HepG2 (cell line): ENCODE data around the gene UBE2C. TPM values are rescaled to one million over a fixed set of nuclear protein-coding genes. Genes with fewer than 3 reads are reported as not detected.
"Not testable (repeated sequence)": the region's sequence is repeated elsewhere in the genome, so short reads cannot be mapped to it uniquely, and the experiment has no call there.

ENCODE experiments used
- ATAC-seq: fragments of 200-7000 bp; cut with Tn5 transposase; 3 replicates; pipeline ENCODE4 v1.9.1; 2020; ENCODE audit warnings: mild to moderate bottlenecking, moderate library complexity
- BruUV-seq: library from RNA; stranded (reverse); fragments of 400-500 nt; replicated peaks from 2 replicates; lab custom pipeline; 2021; lab: Mats Ljungman, UMichigan
- CTCF ChIA-PET: fragments of 300-600 bp; formaldehyde crosslinking; extraction: SDS; loops from one replicate; lab custom pipeline; 2021; ENCODE audit warnings: low total read pairs, inconsistent platforms, low intra/inter-chr PET ratio; lab: Yijun Ruan, JAX
- POLR2A ChIA-PET: fragments of 350-600 bp; sonication (Branson Sonifier 250); formaldehyde crosslinking; loops from one replicate; lab custom pipeline; 2020; ENCODE audit warnings: antibody characterized with exemption, inconsistent platforms; lab: Yijun Ruan, JAX
- DNase-seq: peaks from one replicate; pipeline ENCODE4 v3.0.0-alpha.2; 2015; ENCODE audit warnings: low spot score
- FAIRE-seq: peaks from 3 replicates; lab custom pipeline; 2011; peaks lifted over from hg19 to GRCh38; lab: Jason Lieb, UNC
- H2AFZ ChIP-seq: one replicate; pipeline ENCODE4 v1.6.1; 2011; ENCODE audit warnings: low read length, inconsistent platforms
- H3K27ac ChIP-seq: fragments of 300-600 bp; 3 replicates; pipeline ENCODE4 v1.8.0; 2011; ENCODE audit warnings: mixed run types, mild to moderate bottlenecking, mixed read lengths, low read length, inconsistent platforms; ENCODE audit not compliant: insufficient read depth; ENCODE audit errors: extremely low read length
- H3K27me3 ChIP-seq, 2 experiments: fragments of 200-600 bp in 1 of 2; 2 replicates in 1 of 2; 3 replicates in 1 of 2; pipeline versions ENCODE4 v1.6.0 to v1.8.0; 2011; ENCODE audit warnings: low read length in 2 of 2, mild to moderate bottlenecking in 2 of 2, moderate library complexity in 2 of 2, inconsistent platforms in 1 of 2; ENCODE audit not compliant: insufficient read depth in 2 of 2, control insufficient read depth in 1 of 2
- H3K36me3 ChIP-seq, 2 experiments: fragments of 200-600 bp in 1 of 2; replicated peaks in 1 of 2; 2 replicates in 1 of 2; 3 replicates in 1 of 2; pipeline versions ENCODE4 v1.5.1 to v1.8.0; 2011; ENCODE audit warnings: low read length in 2 of 2, inconsistent platforms in 1 of 2; ENCODE audit not compliant: insufficient read depth in 2 of 2, control insufficient read depth in 1 of 2
- H3K4me1 ChIP-seq: 2 replicates; pipeline ENCODE4 v1.5.1; 2012; ENCODE audit warnings: low read length, inconsistent platforms; ENCODE audit not compliant: insufficient read depth
- H3K4me2 ChIP-seq: 2 replicates; pipeline ENCODE4 v1.6.0; 2011; ENCODE audit warnings: low read depth, low read length, inconsistent platforms
- H3K4me3 ChIP-seq, 3 experiments: fragments of 200-600 bp in 1 of 3; sonication (generic), shearing (Covaris generic) in 1 of 3; replicated peaks in 1 of 3; 2 replicates each; pipeline ENCODE4 v1.5.1; 2011 to 2016; ENCODE audit warnings: low read length in 3 of 3, inconsistent platforms in 2 of 3, low read depth in 2 of 3, mild to moderate bottlenecking in 2 of 3, control low read depth in 1 of 3, mixed read lengths in 1 of 3; ENCODE audit not compliant: insufficient read depth in 1 of 3
- H3K79me2 ChIP-seq: one replicate; pipeline ENCODE4 v1.6.1; 2011; ENCODE audit warnings: low read length, inconsistent platforms; ENCODE audit not compliant: insufficient read depth
- H3K9ac ChIP-seq: 2 replicates; pipeline ENCODE4 v1.6.0; 2011; ENCODE audit warnings: mild to moderate bottlenecking, low read depth, low read length, inconsistent platforms; ENCODE audit not compliant: insufficient read depth
- H3K9me3 ChIP-seq: 2 replicates; pipeline ENCODE4 v1.5.1; 2012; ENCODE audit warnings: mild to moderate bottlenecking, low read length
- H4K20me1 ChIP-seq: 2 replicates; pipeline ENCODE4 v1.6.0; 2011; ENCODE audit warnings: inconsistent platforms, mild to moderate bottlenecking, low read length, moderate library complexity; ENCODE audit not compliant: insufficient read depth
- ZSCAN20 ChIP-seq: sonication (generic); formaldehyde crosslinking; IDR thresholded peaks from 2 replicates; pipeline ENCODE4 v1.4.0; 2020; ENCODE audit warnings: missing genetic modification reagents, mild to moderate bottlenecking, borderline replicate concordance
- WGBS: methylation state at CpG from one replicate; pipeline ENCODE4 v1.1.6; 2017; ENCODE audit warnings: low lambda C conversion rate; 5-methylcytosine and 5-hydroxymethylcytosine counted together
- in situ Hi-C: cut with HindIII; loops from 2 replicates; pipeline ENCODE4 v1.10.0; 2017; ENCODE audit warnings: low pct_unique_long_range_greater_than_20kb; ENCODE audit not compliant: extremely low pct_ligation_motif_present
- intact Hi-C: fragments of 100-400 bp; cut with micrococcal nuclease; formaldehyde crosslinking; loops from one replicate; pipeline ENCODE4 v1.10.0; 2022; ENCODE audit not compliant: unreplicated experiment
- polyA plus RNA-seq, 8 experiments: library from polyadenylated mRNA; depleted of rRNA in 3 of 8; stranded (reverse) in 7 of 8; unstranded in 1 of 8; fragments of >200 nt; fragmentation: Illumina TruSeq in 4 of 8; extraction: Trizol in 4 of 8; gene quantifications; 2 replicates each; pipeline versions ENCODE4 v1.2.1 to v1.2.3, GENCODE V29; 2011 to 2016; ENCODE audit warnings: low read depth in 4 of 8, missing spikeins in 1 of 8, mixed read lengths in 1 of 8; ENCODE audit not compliant: insufficient read depth in 1 of 8
- total RNA-seq, 5 experiments: library from RNA; depleted of rRNA; stranded (reverse); fragments of >200 nt; fragmentation: Illumina TruSeq; extraction: Trizol; gene quantifications; 2 replicates each; pipeline ENCODE4 v1.2.3, GENCODE V29; 2016; ENCODE audit warnings: low read depth in 1 of 5

The UBE2C gene
- total and polyA plus RNA-seq, 2 of the 13 experiments (the other 11 are each of a cell fraction or from before 2014, with no cell fraction given) = 100 to 123 TPM

GRCh38 chr20:45764618-45765282 lies 47.7 kb upstream of the UBE2C start:
- H3K79me2 ChIP-seq, in situ Hi-C loops, H3K27ac ChIP-seq, H3K9ac ChIP-seq, H3K4me2 ChIP-seq, H2AFZ ChIP-seq, POLR2A ChIA-PET, H3K4me3 ChIP-seq, H3K4me1 ChIP-seq, ATAC-seq, H4K20me1 ChIP-seq, H3K36me3 ChIP-seq, FAIRE-seq, CTCF ChIA-PET, DNase-seq, BruUV-seq, H3K9me3 ChIP-seq: not testable (repeated sequence)
- peaks cover 0 to 21% of the 10 kb centered on the region in 2 experiments; a peak in 4 of 5 replicates for H3K27me3 ChIP-seq
- intact Hi-C loops = loop anchor here (2.0 kb wide), 1 partner anchor 18 kb away; no protein-coding TSS in a partner anchor
- 34% methylated on average over 13 of the region's 13 CpGs for WGBS

GRCh38 chr20:45765307-45765875 lies 47.1 kb upstream of the UBE2C start:
- FAIRE-seq = no peak
- Histone ChIP-seq H3K4me3 (no peak overlapping the region), H3K36me3 (no peaks in the 10 kb centered on the region), H3K27me3 (peaks cover 0 to 21% of the 10 kb centered on the region in 2 experiments; a peak in 3 of 5 replicates), H3K27ac (no peak overlapping the region), H3K4me2 (no peak overlapping the region), H2AFZ (no peak overlapping the region), H3K4me1 (no peaks in the 10 kb centered on the region), H3K79me2 (no peaks in the 10 kb centered on the region), H3K9me3 (no peaks in the 10 kb centered on the region), H4K20me1 (no peaks in the 10 kb centered on the region), H3K9ac (no peak overlapping the region)
- WGBS = 2% methylated on average over 4 of the region's 4 CpGs
- intact Hi-C loops = loop anchor here (2.0 kb wide), 1 partner anchor 19 kb away; no protein-coding TSS in a partner anchor
- no TSS peak for BruUV-seq
- POLR2A ChIA-PET = no interaction called here
- DNase-seq = no peak
- in situ Hi-C loops = no loop called here
- CTCF ChIA-PET = no interaction called here
- no peak for TF ChIP-seq ZSCAN20 (CRISPR knock-in tag)
- ATAC-seq = no peak
